ENCODE measurements around the gene ETNK2. TPM values are rescaled to one million over a fixed set of nuclear protein-coding genes. Genes with fewer than 3 reads are reported as not detected.
A peak's percentile ranks its signal among the peaks of the same experiment; 100 is the strongest.

The ETNK2 gene
- total and polyA plus RNA-seq, 3 donors from 2014 or later, result 116 to 227 (median 187) TPM

DNA sequence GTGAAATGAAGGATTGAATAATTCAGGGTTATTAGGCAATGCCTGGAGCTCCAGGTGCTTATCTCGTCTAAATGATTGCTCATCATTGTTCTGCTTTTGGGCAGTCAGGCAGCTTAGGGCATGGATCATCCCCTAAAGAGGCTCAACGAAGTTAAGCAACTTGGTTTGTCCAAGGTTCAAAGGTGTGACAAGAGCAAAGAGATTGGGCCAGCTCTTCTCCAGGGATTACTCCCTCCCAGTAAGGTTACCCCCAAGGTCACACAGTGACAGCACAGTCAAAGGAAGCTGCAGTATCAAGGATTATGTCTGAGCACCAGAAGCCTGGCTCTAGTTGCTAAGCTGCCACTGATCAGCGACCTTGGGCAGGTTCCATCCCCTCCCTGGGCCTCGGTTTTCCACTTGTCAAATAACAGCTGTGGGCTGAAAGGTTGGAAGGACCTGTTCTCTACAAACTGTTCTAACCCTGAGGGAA, 6.8 kb downstream of the ETNK2 start:
- no peak for DNase-seq
- TF ChIP-seq, protein P1, sequence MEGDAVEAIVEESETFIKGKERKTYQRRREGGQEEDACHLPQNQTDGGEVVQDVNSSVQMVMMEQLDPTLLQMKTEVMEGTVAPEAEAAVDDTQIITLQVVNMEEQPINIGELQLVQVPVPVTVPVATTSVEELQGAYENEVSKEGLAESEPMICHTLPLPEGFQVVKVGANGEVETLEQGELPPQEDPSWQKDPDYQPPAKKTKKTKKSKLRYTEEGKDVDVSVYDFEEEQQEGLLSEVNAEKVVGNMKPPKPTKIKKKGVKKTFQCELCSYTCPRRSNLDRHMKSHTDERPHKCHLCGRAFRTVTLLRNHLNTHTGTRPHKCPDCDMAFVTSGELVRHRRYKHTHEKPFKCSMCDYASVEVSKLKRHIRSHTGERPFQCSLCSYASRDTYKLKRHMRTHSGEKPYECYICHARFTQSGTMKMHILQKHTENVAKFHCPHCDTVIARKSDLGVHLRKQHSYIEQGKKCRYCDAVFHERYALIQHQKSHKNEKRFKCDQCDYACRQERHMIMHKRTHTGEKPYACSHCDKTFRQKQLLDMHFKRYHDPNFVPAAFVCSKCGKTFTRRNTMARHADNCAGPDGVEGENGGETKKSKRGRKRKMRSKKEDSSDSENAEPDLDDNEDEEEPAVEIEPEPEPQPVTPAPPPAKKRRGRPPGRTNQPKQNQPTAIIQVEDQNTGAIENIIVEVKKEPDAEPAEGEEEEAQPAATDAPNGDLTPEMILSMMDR (IDR thresholded peaks at IDR 0.05), result no peak
- TF ChIP-seq POLR2A (IDR thresholded peaks at IDR 0.05), result no peak
- intact Hi-C loops (cut with DNase I; ENCODE audit: low total_unique reads), result no loop called here
- Histone ChIP-seq H3K36me3 (ENCODE audit: low read depth, missing control alignments) (no peaks in the 10 kb centered on the region), H3K9me3 (no peaks in the 10 kb centered on the region), H3K4me1 (peaks cover 63% of the 10 kb centered on the region), H3K27ac (peak overlapping the region in 1 of 2 donors; percentile 43), H3K27me3 (no peaks in the 10 kb centered on the region), H3K4me3 (no peak overlapping the region)
- 45 to 57% methylated on average over 4 of the region's 4 CpGs for WGBS, 2 donors

DNA sequence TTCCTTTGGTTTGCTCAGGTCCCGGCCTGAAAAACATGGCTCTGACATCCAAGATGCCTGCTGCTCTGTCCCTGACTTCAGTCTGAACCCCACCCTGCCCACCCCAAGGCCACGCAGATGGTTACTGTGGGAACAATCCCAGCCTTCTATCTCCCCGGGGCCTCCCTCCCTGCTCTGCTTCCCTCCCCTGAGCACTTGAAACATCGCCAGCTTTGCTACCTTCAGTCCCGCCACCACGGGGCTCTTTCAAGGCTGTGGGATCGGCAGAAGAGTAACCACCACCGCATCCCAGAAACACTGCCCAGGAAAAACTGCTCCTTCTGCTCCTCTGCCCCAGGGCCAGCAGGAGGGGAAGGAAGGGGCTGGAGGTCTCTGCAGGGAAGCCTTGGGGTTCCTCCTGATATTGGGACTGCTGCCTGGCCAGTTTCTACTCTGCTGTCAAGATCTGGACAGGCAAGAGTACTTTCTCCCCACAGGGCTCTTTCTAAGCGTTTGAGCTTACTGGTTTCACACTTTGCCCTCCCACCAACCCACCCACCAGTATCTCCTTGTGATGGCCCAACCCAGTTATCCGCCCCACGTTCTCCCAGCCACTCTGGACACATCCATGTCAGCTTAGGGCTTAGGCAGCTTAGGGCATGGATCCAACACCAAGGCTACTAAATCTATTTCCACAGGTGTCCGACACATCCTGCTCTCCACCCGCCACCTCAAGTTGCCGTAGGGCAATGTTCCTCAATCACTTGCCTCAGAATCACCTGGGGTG, 8.4 kb downstream of the ETNK2 start:
- Histone ChIP-seq H3K4me1 (peaks cover 46% of the 10 kb centered on the region), H3K4me3 (no peak overlapping the region), H3K27me3 (no peaks in the 10 kb centered on the region), H3K9me3 (no peaks in the 10 kb centered on the region), H3K36me3 (ENCODE audit: low read depth, missing control alignments) (no peaks in the 10 kb centered on the region), H3K27ac (peak overlapping the region in 1 of 2 donors; percentile 39)
- WGBS, 2 donors, result 47 to 65% methylated on average over 7 to 14 of the region's 14 CpGs
- no peak for TF ChIP-seq POLR2A (IDR thresholded peaks at IDR 0.05)
- TF ChIP-seq, protein P1 (IDR thresholded peaks at IDR 0.05), result no peak
- intact Hi-C loops (cut with DNase I; ENCODE audit: low total_unique reads), result no loop called here
- peak; percentile 84 for DNase-seq

DNA sequence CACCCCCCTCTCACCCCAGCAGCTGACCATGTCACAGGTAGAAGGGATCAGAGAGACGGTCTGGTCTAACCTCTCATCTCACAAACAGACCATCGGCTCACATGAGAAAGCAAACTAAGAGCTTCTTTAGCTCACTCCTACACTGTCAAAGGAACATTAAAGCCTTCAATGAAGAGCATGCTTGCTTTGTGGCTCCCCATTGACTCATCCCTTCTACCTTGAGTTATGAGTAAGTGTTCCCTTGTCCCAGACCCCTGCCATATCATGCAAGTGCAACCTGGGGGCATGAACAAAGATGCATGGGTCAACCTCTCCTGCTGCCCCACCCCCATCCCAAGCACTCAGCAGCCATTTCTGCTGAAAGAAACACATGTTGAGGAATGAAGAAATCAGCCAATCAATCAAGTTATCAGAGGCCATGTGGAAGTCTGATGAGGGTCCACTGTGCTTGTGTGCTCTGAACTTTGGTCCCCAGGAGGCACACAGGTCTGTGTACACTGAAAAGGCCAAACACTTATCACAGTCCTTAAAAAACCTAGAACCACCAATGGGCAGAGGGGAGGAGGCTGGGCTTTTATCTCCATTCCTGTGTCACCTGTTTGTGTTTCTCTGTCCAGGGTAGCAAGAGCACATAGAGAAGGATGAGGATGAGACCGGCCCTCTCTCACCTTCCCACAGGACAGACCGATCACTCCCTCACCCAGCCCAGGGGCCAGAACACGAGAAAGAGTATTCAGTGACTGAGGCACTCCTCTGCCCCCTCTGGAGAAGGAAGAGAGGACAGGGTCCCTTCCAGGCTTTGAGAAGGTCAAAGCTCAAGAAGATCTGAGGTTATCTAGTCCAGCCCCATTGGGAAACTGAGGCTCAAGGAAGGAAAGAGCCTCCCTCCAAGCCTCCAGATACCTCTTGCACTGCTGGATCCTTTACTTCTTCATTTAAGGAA, 9.5 kb downstream of the ETNK2 start:
- Histone ChIP-seq H3K27me3 (no peaks in the 10 kb centered on the region), H3K36me3 (ENCODE audit: low read depth, missing control alignments) (no peaks in the 10 kb centered on the region), H3K9me3 (no peaks in the 10 kb centered on the region), H3K4me3 (no peak overlapping the region), H3K4me1 (peaks cover 37% of the 10 kb centered on the region), H3K27ac (peak overlapping the region in 1 of 2 donors; percentile 39)
- intact Hi-C loops (cut with DNase I; ENCODE audit: low total_unique reads), result no loop called here
- WGBS, 2 donors, result 56 to 79% methylated on average over 5 of the region's 5 CpGs
- TF ChIP-seq, protein P1 (IDR thresholded peaks at IDR 0.05), result no peak
- no peak for DNase-seq

DNA sequence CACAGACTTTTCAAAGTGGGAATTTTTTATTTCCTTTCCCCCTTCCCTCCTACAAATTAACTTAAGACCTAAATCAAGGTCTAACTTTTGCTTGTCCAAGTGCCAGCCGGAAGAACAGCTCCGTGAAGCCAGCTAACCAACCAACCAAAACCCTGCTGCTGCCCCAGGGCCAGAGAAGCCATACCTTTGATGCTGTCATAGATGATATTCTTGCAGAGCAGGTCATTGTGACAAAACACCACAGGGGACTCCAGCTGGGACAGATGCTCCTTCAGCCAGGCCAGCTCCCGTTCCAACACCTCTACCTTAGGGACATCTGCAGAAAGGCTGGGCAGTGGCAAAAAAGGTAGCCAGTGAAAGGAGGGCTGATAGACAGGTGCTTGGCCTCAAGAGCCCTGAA, 10.7 kb downstream of the ETNK2 start:
- no peaks in the 10 kb centered on the region for H3K36me3 ChIP-seq (ENCODE audit: low read depth, missing control alignments)
- 83 to 95% methylated on average over 3 of the region's 3 CpGs for WGBS, 2 donors

More for the DNA sequence above, 10.7 kb downstream of the ETNK2 start:
- Histone ChIP-seq H3K4me3 (no peak overlapping the region), H3K4me1 (peaks cover 29% of the 10 kb centered on the region), H3K9me3 (no peaks in the 10 kb centered on the region), H3K27ac (no peak overlapping the region), H3K27me3 (no peaks in the 10 kb centered on the region)
- TF ChIP-seq, protein P1 (IDR thresholded peaks at IDR 0.05), result no peak
- TF ChIP-seq POLR2A (IDR thresholded peaks at IDR 0.05), result no peak
- DNase-seq, result no peak
- intact Hi-C loops (cut with DNase I; ENCODE audit: low total_unique reads), result no loop called here

All from testis (tissue), 3 donors.